Neural cell (in vitro differentiated cells): ENCODE results near the gene STK32A. TPM values are rescaled to one million over a fixed set of nuclear protein-coding genes. Genes with fewer than 3 reads are reported as not detected.

ENCODE experiments used
- H2AFZ ChIP-seq: fragments of 200-600, 300-800 bp; sonication (generic), shearing (Covaris generic); 2 replicates; pipeline ENCODE4 v1.6.0; 2014; ENCODE audit warnings: low read depth, mild to moderate bottlenecking, antibody characterized with exemption, low read length, moderate library complexity
- H3F3A ChIP-seq: fragments of 200-600 bp; shearing (Covaris generic); 2 replicates; pipeline ENCODE4 v1.6.1; 2016; ENCODE audit warnings: mild to moderate bottlenecking, moderate library complexity, mixed read lengths, antibody characterized with exemption, low read length; ENCODE audit not compliant: insufficient read depth, poor library complexity, severe bottlenecking
- H3K27ac ChIP-seq: fragments of 200-600, 300-800 bp; sonication (generic), shearing (Covaris generic); 2 replicates; pipeline ENCODE4 v1.5.1; 2014; ENCODE audit warnings: mild to moderate bottlenecking, low read length, moderate library complexity
- H3K27me3 ChIP-seq: fragments of 300-800, 200-600 bp; sonication (generic), shearing (Covaris generic); 2 replicates; pipeline ENCODE4 v1.6.0; 2014; ENCODE audit warnings: mild to moderate bottlenecking, low read depth, low read length, moderate library complexity; ENCODE audit not compliant: insufficient read depth
- H3K36me3 ChIP-seq: fragments of 300-800, 200-600 bp; sonication (generic), shearing (Covaris generic); 2 replicates; pipeline ENCODE4 v1.5.1; 2014; ENCODE audit warnings: mild to moderate bottlenecking, antibody characterized with exemption, low read length, moderate library complexity; ENCODE audit not compliant: insufficient read depth
- H3K4me2 ChIP-seq: fragments of 300-800, 200-600 bp; sonication (generic), shearing (Covaris generic); 2 replicates; pipeline ENCODE4 v1.6.0; 2014; ENCODE audit warnings: mild to moderate bottlenecking, low read length
- H3K4me3 ChIP-seq: fragments of 300-800, 200-600 bp; sonication (generic), shearing (Covaris generic); 2 replicates; pipeline ENCODE4 v1.5.1; 2014; ENCODE audit warnings: mild to moderate bottlenecking, low read length, moderate library complexity
- H3K79me2 ChIP-seq: fragments of 200-600 bp; shearing (Covaris generic); replicated peaks from 2 replicates; pipeline ENCODE4 v1.6.0; 2014; ENCODE audit warnings: mild to moderate bottlenecking, low read length, moderate library complexity; ENCODE audit not compliant: insufficient read depth
- H3K9ac ChIP-seq: fragments of 300-800, 200-600 bp; sonication (generic), shearing (Covaris generic); 2 replicates; pipeline ENCODE4 v1.6.1; 2016; ENCODE audit warnings: mild to moderate bottlenecking, low read length, mixed read lengths
- H3K9me2 ChIP-seq: fragments of 200-600 bp; shearing (Covaris generic); 2 replicates; pipeline ENCODE4 v1.6.1; 2016; ENCODE audit warnings: mild to moderate bottlenecking, low read length, mixed read lengths; ENCODE audit not compliant: insufficient read depth
- H3K9me3 ChIP-seq: fragments of 200-600, 300-800 bp; sonication (generic), shearing (Covaris generic); 2 replicates; pipeline ENCODE4 v1.6.1; 2016; ENCODE audit warnings: mild to moderate bottlenecking, mixed run types, low read length, moderate library complexity, mixed read lengths
- H4K20me1 ChIP-seq: fragments of 200-600 bp; shearing (Covaris generic); 2 replicates; pipeline ENCODE4 v1.6.1; 2016; ENCODE audit warnings: mild to moderate bottlenecking, mixed run types; ENCODE audit not compliant: insufficient read depth
- CTCF ChIP-seq: fragments of 450-650 bp; IDR thresholded peaks from 2 replicates; pipeline ENCODE4 v1.5.1; 2014; ENCODE audit warnings: antibody characterized with exemption, mild to moderate bottlenecking, moderate library complexity; ENCODE audit not compliant: poor library complexity, severe bottlenecking
- EP300 ChIP-seq: fragments of 450-650 bp; conservative IDR thresholded peaks from 2 replicates; pipeline ENCODE4 v1.6.1; 2014; ENCODE audit warnings: antibody characterized with exemption, mild to moderate bottlenecking, moderate library complexity; ENCODE audit not compliant: poor library complexity, severe bottlenecking
- EZH2 ChIP-seq: fragments of 200-600, 300-800 bp; shearing (Covaris generic), sonication (generic); IDR thresholded peaks from 2 replicates; pipeline ENCODE4 v1.6.1; 2014; ENCODE audit warnings: antibody characterized with exemption, low read length, borderline replicate concordance, mild to moderate bottlenecking; ENCODE audit not compliant: insufficient read depth, poor library complexity, severe bottlenecking
- MXI1 ChIP-seq: fragments of 450-650 bp; conservative IDR thresholded peaks from 2 replicates; pipeline ENCODE4 v1.6.1; 2014; ENCODE audit warnings: antibody characterized with exemption, mild to moderate bottlenecking; ENCODE audit not compliant: poor library complexity, severe bottlenecking
- POLR2AphosphoS5 ChIP-seq: IDR thresholded peaks from 2 replicates; pipeline ENCODE4 v1.6.1; 2012
- RAD21 ChIP-seq: fragments of 450-650 bp; conservative IDR thresholded peaks from 2 replicates; pipeline ENCODE4 v1.6.1; 2014; ENCODE audit warnings: antibody characterized with exemption, mild to moderate bottlenecking, moderate library complexity
- REST ChIP-seq: IDR thresholded peaks from 2 replicates; pipeline ENCODE4 v1.6.1; 2012; ENCODE audit warnings: borderline replicate concordance
- SMC3 ChIP-seq: fragments of 450-650 bp; conservative IDR thresholded peaks from 2 replicates; pipeline ENCODE4 v1.6.1; 2014; ENCODE audit warnings: antibody characterized with exemption, mild to moderate bottlenecking, moderate library complexity; ENCODE audit not compliant: poor library complexity
- TAF1 ChIP-seq: IDR thresholded peaks from 2 replicates; pipeline ENCODE4 v1.6.1; 2012; ENCODE audit warnings: low read depth
- polyA plus RNA-seq: library from polyadenylated mRNA; depleted of rRNA; stranded (reverse); fragments of >200 nt; gene quantifications from 2 replicates; pipeline ENCODE4 v1.2.3, GENCODE V29; 2014

The STK32A gene
- polyA plus RNA-seq, 1 donor from 2014 or later: 23.1 TPM

- no peak overlapping the region for H3K4me2 ChIP-seq
- no peak overlapping the region for H3K27ac ChIP-seq
- no peaks in the 10 kb centered on the region for H3K9me2 ChIP-seq
- H3K4me3 ChIP-seq: no peak overlapping the region
- no peaks in the 10 kb centered on the region for H3F3A ChIP-seq
- H4K20me1 ChIP-seq: no peaks in the 10 kb centered on the region
- H3K79me2 ChIP-seq: no peaks in the 10 kb centered on the region
- no peaks in the 10 kb centered on the region for H3K9me3 ChIP-seq
- no peak overlapping the region for H3K9ac ChIP-seq
- H2AFZ ChIP-seq: no peak overlapping the region
- TF ChIP-seq SMC3 (no peak), EP300 (no peak), EZH2 (no peak)
- no peaks in the 10 kb centered on the region for H3K36me3 ChIP-seq
- H3K27me3 ChIP-seq: no peaks in the 10 kb centered on the region
Observed at GRCh38 chr5:147359581-147359980, 124.8 kb downstream of the STK32A start.

GRCh38 chr5:147360816-147361215 is 126.0 kb downstream of the STK32A start:
- Histone ChIP-seq H3K27ac (no peak overlapping the region), H3K9me2 (no peaks in the 10 kb centered on the region), H3K36me3 (no peaks in the 10 kb centered on the region), H3F3A (no peaks in the 10 kb centered on the region), H3K4me3 (no peak overlapping the region), H3K4me2 (no peak overlapping the region), H3K27me3 (no peaks in the 10 kb centered on the region), H4K20me1 (no peaks in the 10 kb centered on the region), H3K9ac (no peak overlapping the region), H3K79me2 (no peaks in the 10 kb centered on the region), H2AFZ (no peak overlapping the region), H3K9me3 (no peaks in the 10 kb centered on the region)
- TF ChIP-seq SMC3: no peak
- TF ChIP-seq MXI1: no peak
- no peak for TF ChIP-seq TAF1
- no peak for TF ChIP-seq REST
- no peak for TF ChIP-seq POLR2AphosphoS5
- no peak for TF ChIP-seq CTCF
- TF ChIP-seq EZH2: no peak
- TF ChIP-seq RAD21: no peak
- no peak for TF ChIP-seq EP300
